Activated CD8-positive, alpha-beta memory T cell treated with anti-CD3 and anti-CD28 coated beads for 24 hours (primary cell): ENCODE data around the gene MGAT4B.
"Not testable (repeated sequence)": the region's sequence is repeated elsewhere in the genome, so short reads cannot be mapped to it uniquely, and the experiment has no call there.

Experiments
- DNase-seq: peaks from one replicate; pipeline ENCODE4 v3.0.0-alpha.2; 2020

MGAT4B gene

DNA sequence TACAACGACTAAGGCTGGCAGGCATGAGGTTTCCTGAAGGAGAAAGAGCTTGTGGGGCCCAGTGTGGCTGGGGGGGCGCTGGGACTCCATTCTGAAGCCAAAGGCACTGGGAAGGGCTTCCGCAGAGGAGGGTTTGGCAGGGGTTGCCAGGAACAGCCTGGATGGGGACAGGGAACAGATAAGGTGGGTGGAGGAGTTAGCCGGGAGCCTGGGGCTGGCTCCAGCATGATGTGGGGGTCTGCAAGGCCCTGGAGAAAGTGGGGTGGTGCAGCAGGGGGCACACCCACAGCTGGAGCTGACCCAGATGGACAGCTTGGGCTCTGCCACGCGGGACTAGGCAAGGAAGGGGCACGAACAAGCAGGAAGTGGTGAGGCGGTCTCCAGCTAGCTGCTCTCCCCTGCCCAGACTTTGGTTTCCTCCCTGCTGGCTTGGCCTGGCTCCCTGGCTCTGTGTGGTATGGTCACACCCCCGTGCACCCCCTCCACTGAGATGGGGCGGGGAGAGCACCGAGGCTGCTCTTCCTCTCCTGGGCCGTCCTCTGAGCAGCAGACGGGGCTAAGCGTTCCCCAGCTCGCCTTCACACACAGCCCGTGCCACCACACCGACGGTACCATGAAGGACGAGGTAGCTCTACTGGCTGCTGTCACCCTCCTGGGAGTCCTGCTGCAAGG, 13.1 kb downstream of the MGAT4B start, which contains the start of gene LTC4S:
Gene LTC4S (plus strand): TSS at position 519 of the 672 bp plus-strand sequence. CDS start 95 bp downstream, at position 614.
- peak; percentile 70 for DNase-seq

DNA sequence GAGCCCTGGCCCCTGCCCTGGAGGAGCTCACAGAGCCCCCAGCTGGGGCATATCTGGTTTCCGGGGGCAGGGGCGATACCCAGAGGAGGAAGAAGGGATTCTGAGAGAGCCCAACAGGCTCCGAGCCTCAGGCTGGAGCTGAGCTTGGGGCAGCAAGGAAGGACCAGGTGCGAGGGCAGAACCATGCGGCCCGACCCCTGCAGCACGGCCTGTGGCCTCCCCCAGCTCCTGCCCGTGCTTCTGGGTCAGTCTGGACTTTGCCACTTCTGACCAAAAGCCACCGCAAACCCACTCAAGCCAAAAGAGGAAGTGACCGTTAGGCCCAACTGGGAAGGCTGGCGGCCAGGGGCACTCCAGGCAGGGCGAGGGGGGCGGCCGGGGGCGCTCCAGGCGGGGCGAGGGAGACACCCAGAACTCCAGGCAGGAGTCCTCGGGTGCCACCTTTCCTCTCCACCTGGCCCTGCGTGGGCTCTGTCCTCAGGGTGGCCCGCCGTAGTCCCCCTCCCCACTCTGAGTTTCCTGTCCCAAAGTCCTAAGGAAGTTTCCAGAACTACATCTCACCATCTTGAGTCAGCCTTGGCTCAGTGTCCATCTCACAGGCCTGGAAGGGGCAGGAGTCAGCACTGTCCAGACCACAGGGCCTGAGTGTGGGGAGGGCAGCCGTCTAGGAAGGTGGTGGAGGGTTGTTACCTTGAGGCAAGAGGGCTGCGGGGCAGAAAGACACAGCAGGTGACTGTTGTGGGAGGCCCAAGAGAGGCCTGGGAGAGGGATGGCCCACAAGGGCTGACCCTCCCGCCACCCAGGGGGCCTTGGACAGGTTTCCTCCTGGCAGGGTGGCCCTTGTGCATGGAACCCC, 13.8 kb downstream of the MGAT4B start:
- DNase-seq, result no peak

DNA sequence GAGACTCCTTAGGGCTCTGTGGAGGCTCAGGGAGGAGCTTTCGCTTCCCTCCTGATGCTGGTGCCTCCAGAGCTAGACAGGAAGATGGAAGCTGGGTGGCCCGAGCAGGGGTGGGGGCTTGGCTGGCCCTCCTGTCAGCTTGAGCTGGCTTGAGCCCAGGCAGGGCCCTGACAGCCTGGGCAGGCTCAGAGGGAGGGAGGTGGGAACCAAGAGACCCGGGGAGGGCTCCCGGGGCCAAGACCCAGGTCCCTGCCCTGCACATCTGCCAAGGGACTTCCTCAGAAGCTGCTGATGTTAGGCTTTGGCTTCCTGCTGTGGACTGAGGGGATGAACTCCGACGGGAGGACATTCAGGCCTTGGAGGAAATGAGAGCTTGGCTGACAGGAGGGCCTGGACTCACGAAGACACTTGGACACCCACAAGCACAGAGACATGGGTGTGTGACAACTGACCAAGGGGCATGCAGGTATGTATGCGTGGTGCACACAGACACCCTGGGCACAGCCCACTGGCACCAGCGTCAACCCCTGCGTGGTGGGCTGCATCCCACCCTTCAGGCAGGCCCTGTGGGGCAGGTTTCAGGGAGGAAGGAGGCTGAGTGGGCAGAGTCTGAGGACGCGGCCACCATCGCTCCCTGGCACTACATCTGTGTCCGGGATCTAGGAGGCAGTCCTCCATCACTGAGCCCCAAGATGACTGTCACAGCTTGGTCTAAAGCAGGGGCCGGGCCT, 14.6 kb downstream of the MGAT4B start:
- no peak for DNase-seq

DNA sequence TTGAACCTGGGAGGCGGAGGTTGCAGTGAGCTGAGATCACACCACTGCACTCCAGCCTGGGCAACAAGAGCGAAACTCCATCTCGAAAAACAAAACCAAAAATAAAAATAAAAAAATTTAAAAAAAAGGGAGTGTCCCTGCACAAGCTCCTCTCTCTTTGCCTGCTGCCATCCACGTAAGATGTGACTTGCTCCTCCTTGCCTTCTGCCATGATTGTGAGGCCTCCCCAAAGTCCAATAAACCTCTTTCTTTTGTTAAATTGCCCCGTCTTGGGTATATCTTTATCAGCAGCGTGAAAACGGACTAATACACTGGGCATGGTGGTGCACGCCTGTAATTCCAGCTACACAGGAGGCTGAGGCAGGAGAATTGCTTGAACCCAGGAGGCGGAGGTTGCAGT, 17.4 kb downstream of the MGAT4B start:
- not testable (repeated sequence) for DNase-seq

DNA sequence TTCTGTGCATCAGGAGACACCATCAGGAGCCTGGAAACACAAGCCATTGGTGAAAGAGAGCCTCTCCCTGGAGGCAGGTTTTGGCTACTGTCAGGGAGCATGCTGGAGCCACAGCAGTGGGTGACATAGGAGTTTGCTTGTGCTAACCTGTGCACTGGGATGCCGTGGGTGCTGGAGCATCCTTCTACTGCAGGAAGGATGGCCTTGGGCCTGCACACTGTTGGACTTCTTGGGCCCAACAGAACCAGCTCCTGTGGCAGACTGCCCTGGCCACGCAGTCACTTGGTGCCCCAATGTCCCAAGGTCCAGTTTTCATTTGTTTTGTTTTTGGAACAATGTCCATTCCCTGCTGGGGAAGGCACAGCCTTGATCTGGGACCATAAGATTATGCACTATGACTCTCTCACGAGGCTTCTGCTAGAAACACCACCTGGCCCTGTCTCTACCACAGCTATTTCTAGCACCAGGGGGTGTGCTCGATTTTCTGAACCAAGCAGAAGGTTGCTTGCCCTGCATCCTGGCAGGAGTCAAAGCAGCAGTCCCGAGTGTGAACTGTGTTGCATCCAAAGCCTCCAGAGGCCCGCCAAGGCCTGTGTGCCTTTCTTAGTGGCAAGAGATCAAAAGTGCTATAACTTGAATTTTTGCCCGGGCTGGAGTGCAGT, 18.3 kb downstream of the MGAT4B start:
- DNase-seq, result no peak

DNA sequence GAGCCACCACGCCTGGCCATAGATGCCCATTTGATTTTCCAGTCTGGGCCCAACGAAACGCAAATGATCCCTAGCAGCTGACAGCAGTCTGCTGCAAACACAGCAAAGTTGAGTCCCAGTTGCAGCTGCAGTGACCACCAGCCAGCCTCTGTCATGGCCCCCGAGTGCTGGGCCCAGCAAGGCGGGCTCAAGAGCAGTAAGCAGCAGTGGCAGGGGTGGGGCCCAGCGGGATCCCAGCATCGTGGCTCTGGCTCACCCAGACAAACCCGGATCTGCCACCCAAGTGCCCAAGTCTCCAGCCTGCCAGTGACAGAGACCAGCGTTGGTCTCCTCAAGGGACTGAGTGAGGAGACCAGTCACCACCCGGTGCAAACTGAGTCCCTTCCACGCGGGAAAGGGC, 19.8 kb downstream of the MGAT4B start:
- DNase-seq, result no peak

DNA sequence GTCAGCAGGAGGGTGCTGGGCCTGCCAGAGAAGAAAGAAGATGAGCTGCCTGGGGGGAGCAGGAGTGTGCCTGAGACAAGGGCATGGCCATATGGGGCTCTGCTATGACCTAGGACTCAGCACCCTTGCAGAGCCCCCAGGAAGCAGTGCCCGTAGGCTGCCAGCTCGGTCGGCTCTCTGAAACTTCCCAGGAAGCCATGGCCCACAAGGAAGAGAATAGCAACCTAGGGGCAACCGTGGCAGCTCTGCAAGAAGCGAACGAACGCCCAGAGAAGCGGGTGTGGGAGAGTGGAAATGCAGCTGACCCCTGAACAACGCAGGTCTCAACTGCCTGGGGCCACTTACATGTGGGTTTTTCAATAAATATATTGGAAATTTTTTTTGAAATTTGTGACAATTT, 23.5 kb downstream of the MGAT4B start:
- DNase-seq, result no peak

DNA sequence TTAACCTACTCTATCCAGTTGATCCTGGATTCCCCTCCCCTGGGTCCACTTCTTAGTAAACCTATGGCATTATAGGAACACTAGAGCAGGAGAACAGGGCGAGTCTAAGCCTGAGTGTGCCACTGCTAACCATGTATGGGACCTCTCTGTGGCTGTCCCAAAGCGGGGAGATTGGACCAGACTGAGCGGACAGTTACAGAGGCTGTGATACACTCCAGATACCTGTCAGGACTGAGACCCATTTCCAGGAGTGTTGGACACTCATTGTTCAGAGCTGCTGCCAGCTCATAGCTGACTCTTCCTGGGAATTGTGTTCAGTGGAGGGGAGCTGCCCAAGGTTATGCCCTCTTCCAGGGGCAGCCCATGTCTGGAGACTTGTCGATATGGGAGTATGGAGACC, 24.8 kb downstream of the MGAT4B start:
- DNase-seq, result no peak

DNA sequence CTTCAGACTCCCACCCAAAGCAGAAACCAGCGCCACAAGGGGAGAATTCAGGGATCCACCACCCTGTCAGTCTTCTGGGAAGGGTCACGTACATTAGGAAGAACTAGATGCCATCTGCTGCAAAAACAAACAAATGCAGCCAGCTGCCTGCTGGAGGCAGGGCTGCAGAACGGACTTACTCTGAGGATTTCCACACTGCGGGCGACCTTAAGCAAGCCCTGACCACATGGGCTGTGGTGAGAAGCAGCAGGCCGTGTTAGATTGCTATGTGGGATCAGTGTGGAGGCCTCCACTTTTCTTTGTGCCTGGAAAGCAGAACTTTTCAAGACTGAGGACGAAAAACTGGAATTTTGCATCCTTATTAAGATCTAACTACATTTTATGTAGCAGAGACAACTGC, 26.3 kb downstream of the MGAT4B start:
- no peak for DNase-seq

DNA sequence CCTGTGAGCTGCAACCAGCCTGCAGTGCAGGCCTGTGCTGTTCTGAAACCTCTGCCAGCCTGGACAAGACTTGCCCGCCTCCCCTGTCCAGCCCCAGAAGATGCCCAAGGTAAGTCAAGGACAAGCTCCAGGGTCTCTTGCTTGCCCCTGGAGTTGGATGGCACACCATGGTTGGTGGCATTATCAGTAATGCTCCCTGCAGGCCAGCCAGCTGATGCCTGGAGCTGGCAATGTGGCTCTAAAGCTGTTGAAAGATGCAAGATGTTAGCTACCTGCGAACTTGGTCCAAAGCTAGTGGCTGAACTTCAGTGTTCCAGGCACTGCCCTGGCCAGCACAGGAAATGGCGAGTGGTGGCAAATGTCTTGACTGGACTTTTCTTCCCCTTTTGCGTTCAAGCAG, 26.8 kb downstream of the MGAT4B start:
- DNase-seq, result no peak

DNA sequence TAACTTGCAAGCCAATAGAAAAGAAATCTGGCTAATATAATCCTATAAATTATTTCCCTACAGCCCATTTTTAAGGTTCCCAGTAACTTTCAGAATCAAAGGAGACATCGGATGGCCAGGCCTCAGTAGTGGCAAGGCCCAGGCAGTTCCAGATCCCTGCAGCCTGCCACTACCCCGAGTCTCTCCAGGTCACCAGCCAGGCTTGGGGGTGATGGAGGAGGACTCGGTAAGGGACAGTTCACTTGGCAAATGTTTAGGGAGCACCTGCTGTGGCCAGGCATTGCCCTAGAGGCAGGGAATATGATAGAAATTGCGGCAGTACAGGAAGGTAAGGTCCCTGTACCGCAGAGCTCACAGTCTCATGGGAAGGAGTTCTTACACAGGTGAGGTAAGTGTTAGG, 28.1 kb downstream of the MGAT4B start:
- no peak for DNase-seq

DNA sequence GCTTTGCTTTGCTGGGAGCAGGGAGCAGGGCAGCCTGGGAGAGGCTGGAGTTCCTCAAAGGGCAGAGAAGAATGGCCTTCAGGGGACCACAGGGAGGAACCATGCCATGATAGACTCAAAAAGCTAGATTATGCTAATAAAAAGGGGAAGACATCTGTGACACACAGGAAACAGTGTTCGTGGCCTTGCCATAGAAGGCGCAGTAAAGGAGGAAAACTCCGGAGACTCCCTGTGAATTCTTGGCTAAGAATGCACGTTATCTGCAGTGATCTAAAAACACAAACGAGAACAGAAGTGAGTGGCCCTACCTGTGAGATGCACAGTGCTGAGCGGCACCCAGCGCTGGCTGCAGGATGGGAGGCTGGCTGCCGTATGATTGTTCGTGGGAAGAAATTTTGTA, 28.8 kb downstream of the MGAT4B start:
- no peak for DNase-seq

DNA sequence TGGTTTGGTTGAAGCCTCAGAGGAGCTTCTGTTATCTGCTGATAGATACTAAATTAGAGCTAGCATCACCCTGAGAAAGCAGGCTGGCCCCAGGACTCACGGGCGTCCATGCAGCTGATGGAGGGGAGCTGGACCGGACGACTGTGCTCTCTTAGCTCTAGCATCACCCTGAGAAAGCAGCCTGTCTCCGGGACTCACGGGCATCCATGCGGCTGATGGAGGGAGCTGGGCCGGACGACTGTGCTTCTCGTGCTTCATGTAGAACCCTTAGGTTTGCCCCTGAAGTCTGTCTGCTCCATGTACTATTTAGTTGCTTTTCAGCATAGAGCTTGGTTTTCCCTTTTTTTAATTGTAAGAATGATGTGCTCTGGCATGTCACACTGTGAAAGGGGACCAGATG, 29.2 kb downstream of the MGAT4B start:
- no peak for DNase-seq

DNA sequence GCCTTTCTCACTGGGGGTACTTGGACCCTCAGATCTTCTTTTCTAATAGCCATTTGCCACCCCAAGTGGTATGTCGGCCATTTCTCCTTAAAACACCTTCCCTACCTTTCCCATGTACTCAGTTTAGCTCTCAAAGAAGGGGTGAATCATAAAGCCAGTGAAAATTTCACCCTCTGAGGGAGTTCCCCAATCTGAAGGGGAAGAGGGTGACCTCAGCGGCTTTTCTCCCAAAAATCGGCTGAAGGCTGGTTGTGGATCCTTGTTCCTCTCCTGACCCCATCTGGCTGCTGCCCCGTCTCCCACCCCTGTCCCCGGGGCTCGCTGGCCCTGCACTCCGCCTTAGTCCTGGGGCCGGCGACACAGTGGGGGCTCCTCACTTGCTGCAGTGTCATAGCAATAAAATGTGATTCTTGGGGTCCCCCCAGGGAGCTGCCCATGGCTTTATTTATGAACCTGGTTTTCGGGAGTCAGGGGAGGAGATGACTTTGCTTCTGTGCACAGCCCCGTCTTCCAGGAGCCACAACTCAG, 30.2 kb downstream of the MGAT4B start:
- DNase-seq, result no peak

DNA sequence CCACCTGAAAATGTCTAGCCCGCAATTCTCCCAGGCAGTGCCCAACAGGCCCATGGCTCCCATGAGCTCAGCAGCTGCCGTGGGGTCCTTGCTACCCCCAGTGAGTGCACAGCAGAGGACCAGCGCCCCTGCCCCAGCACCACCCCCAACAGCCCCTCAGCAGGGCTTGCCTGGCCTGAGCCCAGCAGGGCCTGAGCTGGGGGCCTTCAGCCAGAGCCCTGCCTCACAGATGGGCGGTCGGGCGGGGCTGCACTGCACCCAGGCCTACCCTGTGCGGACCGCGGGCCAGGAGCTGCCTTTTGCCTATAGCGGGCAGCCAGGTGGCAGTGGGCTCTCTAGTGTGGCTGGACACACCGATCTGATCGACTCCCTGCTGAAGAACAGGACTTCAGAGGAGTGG, 32.2 kb downstream of the MGAT4B start:
- DNase-seq, result no peak

DNA sequence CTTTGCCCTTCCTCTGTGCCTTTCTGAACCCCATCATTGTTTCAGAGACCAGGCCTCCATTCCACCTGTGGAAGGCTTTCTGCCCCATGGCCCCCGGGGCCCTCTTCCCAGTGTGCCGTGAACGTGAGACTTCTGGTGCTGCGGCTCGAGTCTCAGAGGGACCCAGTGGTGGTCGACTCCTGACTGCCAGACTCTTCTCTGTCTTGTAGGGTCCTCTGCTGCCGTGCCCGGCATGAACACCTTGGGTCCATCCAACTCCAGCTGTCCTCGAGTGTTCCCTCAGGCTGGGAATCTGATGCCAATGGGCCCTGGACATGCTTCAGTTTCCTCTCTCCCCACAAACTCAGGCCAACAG, 33.0 kb downstream of the MGAT4B start:
- no peak for DNase-seq

DNA sequence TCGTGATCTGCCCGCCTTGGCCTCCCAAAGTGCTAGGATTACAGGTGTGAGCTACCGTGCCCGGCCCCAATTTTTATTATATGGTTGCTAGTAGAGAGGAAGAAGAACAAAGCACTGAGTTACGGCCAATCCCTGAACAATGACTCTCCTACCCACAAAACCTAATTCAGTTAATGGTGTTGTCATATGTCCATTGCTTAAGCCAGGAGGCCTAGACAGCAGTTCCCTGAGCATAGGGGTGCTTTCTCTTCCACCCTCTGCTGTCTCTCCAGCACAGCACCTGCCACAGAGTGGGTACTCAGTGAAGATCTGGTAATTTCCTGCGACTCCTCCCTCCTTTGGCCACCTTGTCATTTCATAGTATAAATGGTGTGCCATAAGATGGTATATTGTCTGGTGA, 34.3 kb downstream of the MGAT4B start:
- no peak for DNase-seq

DNA sequence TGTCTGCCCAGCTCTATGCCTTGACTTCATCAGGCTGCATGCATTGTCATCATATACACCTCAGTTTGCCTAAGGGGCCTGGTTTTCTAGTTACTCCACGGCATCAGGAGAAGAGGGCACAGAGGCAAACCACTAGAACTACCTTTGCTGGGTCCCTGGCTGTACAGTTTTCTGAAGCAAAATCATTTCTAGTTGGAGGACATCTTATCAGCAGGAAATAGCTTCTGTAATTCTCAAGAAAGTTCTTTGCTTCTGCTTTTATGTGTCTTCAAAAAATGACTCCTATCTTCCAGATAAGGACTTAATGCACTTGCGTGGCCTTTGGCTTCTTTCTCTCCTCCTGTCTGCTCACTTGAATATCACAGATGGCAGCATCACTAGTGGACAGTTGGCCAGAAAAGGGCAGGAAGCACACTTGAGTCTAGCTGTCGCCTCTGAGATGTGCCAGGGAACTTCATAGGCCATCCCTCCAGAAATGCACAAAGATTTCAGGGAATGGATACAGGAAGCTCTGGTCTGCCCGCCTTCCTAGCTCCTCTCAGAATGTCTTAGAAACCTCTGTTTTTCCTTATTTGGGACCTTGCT, 35.3 kb downstream of the MGAT4B start:
- no peak for DNase-seq

DNA sequence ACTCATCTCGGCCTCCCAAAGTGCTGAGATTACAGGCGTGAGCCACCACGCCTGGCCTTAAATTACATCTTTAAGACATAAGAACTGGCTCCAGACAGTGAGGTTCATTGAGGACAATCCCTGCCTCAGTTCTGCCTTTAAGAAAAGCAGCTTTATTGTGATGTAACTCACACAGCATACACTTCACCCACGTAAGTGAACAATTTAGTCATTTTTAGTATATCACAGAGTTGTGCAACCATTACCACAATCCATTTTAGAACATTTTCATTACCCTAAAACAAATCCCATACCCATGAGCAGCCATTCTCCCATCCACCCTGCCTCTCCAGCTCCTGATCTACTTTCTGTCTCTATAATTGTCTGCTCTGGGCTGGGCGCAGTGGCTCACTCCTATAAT, 36.9 kb downstream of the MGAT4B start:
- DNase-seq, result no peak

DNA sequence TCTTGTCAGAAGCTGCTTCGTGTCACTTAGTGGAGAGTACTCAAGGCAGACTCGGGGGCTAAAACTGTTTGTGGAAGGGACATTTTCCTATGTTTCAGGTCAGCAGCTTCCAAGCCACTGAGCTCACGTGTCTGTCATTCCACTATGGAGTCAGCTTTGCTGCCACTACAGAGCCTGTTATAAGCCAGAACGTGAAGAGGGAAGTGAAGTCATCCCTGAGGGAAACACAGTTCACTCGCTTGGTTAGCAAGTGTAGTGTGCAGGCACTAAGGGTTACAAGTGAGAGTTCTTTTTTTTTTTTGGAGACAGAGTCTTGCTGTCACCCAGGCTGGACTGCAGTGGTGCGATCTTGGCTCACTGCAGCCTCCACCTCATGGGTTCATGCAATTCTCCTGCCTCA, 37.4 kb downstream of the MGAT4B start:
- DNase-seq, result no peak

DNA sequence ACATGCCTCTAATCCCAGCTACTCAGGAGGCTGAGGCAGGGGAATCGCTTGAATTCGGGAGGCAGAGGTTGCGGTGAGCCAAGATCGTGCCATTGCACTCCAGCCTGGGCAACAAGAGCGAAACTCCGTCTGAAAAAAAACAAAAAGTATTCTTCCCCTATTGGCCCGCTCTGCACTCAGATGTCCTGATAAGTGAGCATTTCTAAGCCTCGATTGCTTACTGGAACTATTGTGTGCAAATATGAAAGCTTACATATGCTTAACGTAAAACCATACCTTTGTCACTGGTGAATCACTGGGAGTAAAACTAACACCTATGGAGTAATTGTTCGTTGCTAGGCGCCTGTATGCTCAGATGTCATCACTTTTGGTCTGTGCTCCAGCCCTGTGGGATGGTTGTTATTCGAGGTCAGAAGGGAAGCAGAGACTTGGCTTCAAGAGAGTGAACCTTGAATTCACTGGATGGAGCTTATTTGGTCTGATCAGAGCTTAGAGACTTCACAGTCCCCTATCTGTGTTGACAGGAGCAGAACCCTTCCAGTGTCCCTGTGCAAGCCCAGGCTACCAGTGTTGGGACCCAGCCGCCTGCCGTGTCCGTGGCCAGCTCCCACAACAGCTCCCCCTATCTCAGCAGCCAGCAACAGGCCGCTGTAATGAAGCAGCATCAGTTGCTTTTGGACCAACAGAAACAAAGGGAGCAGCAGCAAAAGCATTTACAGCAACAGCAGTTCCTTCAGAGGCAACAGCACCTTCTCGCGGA, 38.2 kb downstream of the MGAT4B start:
- no peak for DNase-seq
